LNCAP (cell line): ENCODE measurements around the gene MED29.

Experiments
- TF ChIP-seq, protein P1 (sequence below): fragments of 450-650 bp; IDR thresholded peaks from 2 replicates; pipeline ENCODE4 v1.5.1; 2017; ENCODE audit warnings: mild to moderate bottlenecking

The MED29 gene

GRCh38 chr19:39372941-39373340 lies 18.2 kb upstream of the MED29 start:
- TF ChIP-seq, protein P1, sequence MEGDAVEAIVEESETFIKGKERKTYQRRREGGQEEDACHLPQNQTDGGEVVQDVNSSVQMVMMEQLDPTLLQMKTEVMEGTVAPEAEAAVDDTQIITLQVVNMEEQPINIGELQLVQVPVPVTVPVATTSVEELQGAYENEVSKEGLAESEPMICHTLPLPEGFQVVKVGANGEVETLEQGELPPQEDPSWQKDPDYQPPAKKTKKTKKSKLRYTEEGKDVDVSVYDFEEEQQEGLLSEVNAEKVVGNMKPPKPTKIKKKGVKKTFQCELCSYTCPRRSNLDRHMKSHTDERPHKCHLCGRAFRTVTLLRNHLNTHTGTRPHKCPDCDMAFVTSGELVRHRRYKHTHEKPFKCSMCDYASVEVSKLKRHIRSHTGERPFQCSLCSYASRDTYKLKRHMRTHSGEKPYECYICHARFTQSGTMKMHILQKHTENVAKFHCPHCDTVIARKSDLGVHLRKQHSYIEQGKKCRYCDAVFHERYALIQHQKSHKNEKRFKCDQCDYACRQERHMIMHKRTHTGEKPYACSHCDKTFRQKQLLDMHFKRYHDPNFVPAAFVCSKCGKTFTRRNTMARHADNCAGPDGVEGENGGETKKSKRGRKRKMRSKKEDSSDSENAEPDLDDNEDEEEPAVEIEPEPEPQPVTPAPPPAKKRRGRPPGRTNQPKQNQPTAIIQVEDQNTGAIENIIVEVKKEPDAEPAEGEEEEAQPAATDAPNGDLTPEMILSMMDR: no peak

DNA sequence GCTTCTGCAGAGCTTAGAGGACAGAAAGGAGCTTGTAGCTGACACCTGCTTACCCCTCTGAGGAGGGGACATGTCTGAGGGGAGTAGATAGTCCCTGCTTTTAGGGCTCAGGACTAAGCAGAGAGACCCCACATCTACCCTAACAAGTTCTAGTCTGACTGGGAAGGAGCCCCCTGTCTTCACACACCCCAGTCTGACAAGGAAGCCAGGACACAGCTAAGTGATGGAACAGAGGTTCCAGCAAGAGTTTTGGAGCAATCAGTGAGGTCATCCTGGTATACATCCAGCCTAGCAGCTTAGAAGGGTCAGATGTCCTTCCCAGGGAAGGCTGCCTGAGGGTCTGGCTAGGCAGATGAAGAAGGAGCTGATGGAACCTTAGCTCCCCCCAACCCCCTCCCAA lies 15.2 kb upstream of the MED29 start:
- TF ChIP-seq, protein P1: no peak

DNA sequence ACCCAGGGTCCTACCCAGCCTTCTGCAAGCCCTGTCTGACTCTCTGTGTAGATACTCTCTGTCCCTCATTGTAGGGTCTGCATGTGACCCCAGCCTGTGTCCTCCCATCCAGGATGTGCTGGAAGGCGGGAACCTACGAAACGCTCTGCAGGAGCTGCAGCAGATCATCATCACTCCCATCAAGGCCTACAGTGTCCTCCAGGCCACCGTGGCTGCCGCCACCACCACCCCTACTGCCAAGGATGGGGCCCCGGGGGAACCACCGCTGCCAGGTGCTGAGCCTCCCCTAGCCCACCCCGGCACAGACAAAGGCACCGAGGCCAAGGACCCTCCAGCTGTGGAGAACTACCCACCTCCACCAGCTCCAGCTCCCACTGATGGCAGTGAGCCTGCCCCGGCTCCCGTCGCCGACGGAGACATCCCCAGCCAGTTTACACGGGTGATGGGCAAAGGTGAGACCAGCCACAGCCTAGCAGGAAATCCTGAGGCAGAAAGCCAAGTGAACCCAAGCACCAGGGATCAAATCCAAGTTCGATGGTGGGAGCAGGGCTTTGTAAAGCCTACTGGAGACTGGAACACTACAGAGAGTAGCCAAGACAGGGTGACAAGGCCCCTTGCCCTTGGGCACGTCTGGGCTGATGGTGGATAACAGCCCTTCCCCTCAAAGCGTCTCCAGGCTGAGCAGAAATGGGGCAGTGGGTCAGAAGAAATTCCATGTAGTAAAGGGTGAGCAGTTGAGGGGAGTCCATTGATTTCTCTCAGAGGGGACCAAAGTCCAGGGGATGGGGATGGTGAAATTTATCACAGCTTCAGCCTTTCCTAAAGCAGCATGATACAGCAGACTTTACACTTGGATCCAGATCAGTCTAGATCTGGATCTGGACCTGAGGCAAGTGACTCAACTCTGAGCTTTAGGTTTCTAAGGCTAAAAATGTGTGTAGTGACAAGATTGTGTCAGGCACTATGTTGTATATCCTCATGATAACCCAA lies 13.5 kb upstream of the MED29 start:
- TF ChIP-seq, protein P1: no peak

GRCh38 chr19:39379865-39380396 lies 11.2 kb upstream of the MED29 start:
- TF ChIP-seq, protein P1: no peak

DNA sequence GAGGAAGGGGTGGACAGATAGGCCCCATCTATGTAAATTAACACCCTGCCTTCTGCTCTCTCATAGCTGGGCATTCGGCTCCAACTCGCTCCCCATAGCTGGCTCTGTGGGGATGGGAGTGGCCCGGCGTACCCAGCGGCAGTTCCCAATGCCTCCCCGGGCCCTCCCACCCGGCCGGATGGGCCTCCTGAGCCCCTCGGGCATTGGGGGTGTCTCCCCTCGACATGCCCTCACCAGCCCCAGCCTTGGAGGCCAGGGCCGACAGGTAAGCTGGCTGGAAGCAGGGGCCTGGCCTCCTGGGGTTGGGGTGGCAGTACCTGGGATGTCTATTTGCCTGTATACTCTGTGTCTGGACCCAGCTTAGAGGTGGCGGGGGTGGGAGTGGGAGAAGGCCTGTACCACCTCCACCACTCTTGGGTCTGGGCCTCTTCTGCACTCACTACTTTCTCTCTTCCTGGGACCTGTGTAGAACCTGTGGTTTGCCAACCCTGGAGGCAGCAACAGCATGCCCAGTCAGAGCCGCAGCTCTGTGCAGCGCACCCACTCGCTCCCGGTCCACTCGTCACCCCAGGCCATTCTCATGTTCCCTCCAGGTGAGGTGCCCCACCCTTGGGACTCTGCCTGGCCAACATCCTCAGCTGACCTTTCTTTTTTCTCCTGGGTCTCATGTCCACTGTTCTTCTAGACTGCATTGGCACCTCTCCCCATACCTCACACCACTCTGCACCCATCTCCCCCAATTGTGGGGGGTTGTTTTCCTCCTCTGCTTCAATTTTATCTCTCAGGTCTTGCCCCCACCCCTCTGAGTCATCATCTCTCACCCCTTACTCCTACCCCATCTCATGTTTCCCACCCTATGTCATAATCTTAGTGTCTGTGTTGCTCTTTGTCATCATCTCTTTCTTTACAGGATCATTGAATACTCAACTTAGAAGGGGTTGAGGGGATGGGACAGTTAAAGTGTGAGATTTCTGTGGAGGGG lies 10.4 kb upstream of the MED29 start:
- TF ChIP-seq, protein P1: no peak

- TF ChIP-seq, protein P1: no peak
These were observed 9.1 kb upstream of the MED29 start for GRCh38 chr19:39381910-39382611.
